SK-N-SH (cell line): ENCODE results near the gene DEGS2. TPM values are rescaled to one million over a fixed set of nuclear protein-coding genes. Genes with fewer than 3 reads are reported as not detected.

Experiments
- CTCF ChIA-PET: fragments of 300-600, 350-600 bp; formaldehyde crosslinking; extraction: SDS; loops from one replicate; lab custom pipeline; 2021; lab: Yijun Ruan, JAX
- POLR2A ChIA-PET: fragments of 350-600 bp; sonication (Branson Sonifier 250); formaldehyde crosslinking; extraction: SDS; loops from one replicate; lab custom pipeline; 2020; ENCODE audit warnings: antibody characterized with exemption, inconsistent platforms; lab: Yijun Ruan, JAX
- DNase-seq: peaks from one replicate; pipeline ENCODE4 v3.0.0; 2012
- H2AFZ ChIP-seq: fragments of 200-600 bp; sonication (generic); 2 replicates; pipeline ENCODE4 v1.8.1; 2016; ENCODE audit warnings: antibody characterized with exemption, mild to moderate bottlenecking, low read depth
- H3F3A ChIP-seq: fragments of 200-600 bp; sonication (generic); replicated peaks from 2 replicates; pipeline ENCODE3; 2016; ENCODE audit warnings: antibody characterized with exemption, mild to moderate bottlenecking; ENCODE audit not compliant: insufficient read depth
- H3K27ac ChIP-seq, 2 experiments: fragments of 200-500 bp in 1 of 2; fragments of 200-600 bp in 1 of 2; sonication (Bioruptor generic) in 1 of 2; sonication (generic), shearing (Covaris generic) in 1 of 2; 2 replicates each; pipeline versions ENCODE4 v1.5.1 to v1.6.1; 2014 to 2016; ENCODE audit warnings: low read depth in 2 of 2, inconsistent platforms in 1 of 2, low read length in 1 of 2, mild to moderate bottlenecking in 1 of 2, mixed read lengths in 1 of 2
- H3K27me3 ChIP-seq: fragments of 200-600 bp; sonication (generic), shearing (Covaris generic); 2 replicates; pipeline ENCODE4 v1.6.1; 2016; ENCODE audit warnings: mixed run types; ENCODE audit not compliant: insufficient read depth
- H3K36me3 ChIP-seq, 2 experiments: fragments of 200-500 bp in 1 of 2; fragments of 200-600 bp in 1 of 2; sonication (Bioruptor generic) in 1 of 2; sonication (generic) in 1 of 2; replicated peaks in 1 of 2; 2 replicates each; pipeline versions ENCODE3 to v1.5.1; 2014 to 2016; ENCODE audit warnings: low read length in 1 of 2, mild to moderate bottlenecking in 1 of 2; ENCODE audit not compliant: insufficient read depth in 2 of 2, control insufficient read depth in 1 of 2
- H3K4me1 ChIP-seq, 2 experiments: fragments of 200-500 bp in 1 of 2; fragments of 200-600 bp in 1 of 2; sonication (Bioruptor generic) in 1 of 2; sonication (generic), shearing (Covaris generic) in 1 of 2; 2 replicates each; pipeline versions ENCODE4 v1.5.1 to v1.6.1; 2014 to 2016; ENCODE audit warnings: low read depth in 1 of 2, low read length in 1 of 2, mixed run types in 1 of 2; ENCODE audit not compliant: insufficient read depth in 2 of 2, control insufficient read depth in 1 of 2
- H3K4me2 ChIP-seq: fragments of 200-600 bp; sonication (generic), shearing (Covaris generic); 2 replicates; pipeline ENCODE4 v1.6.1; 2017; ENCODE audit warnings: mixed run types
- H3K4me3 ChIP-seq, 2 experiments: fragments of 200-500 bp in 1 of 2; fragments of 200-600 bp in 1 of 2; sonication (Bioruptor generic) in 1 of 2; sonication (generic), shearing (Covaris generic) in 1 of 2; 2 replicates each; pipeline versions ENCODE4 v1.5.1 to v1.8.1; 2014 to 2016; ENCODE audit warnings: low read depth in 2 of 2, inconsistent platforms in 1 of 2, low read length in 1 of 2, mild to moderate bottlenecking in 1 of 2, mixed read lengths in 1 of 2, moderate library complexity in 1 of 2
- H3K79me2 ChIP-seq: fragments of 200-600 bp; sonication (generic); 2 replicates; pipeline ENCODE4 v1.8.1; 2017; ENCODE audit warnings: mild to moderate bottlenecking; ENCODE audit not compliant: insufficient read depth
- H3K9ac ChIP-seq: fragments of 200-600 bp; sonication (generic); 2 replicates; pipeline ENCODE4 v1.6.1; 2017; ENCODE audit warnings: mixed run types
- H3K9me2 ChIP-seq: fragments of 200-600 bp; sonication (generic); 2 replicates; pipeline ENCODE4 v1.6.1; 2017; ENCODE audit warnings: mixed run types
- H3K9me3 ChIP-seq: fragments of 200-600 bp; sonication (generic); 2 replicates; pipeline ENCODE4 v1.6.1; 2017; ENCODE audit warnings: mixed run types, mild to moderate bottlenecking, moderate library complexity
- H4K20me1 ChIP-seq: fragments of 200-600 bp; sonication (generic); 2 replicates; pipeline ENCODE4 v1.6.1; 2017; ENCODE audit warnings: mild to moderate bottlenecking, mixed run types; ENCODE audit not compliant: insufficient read depth
- CHD2 ChIP-seq: fragments of 150-350 bp; IDR thresholded peaks from 2 replicates; pipeline ENCODE4 v1.6.1; 2018; ENCODE audit warnings: low read length; ENCODE audit not compliant: partially characterized antibody
- JUND ChIP-seq: IDR thresholded peaks from 2 replicates; pipeline ENCODE4 v1.4.0; 2012
- POLR2AphosphoS5 ChIP-seq: IDR thresholded peaks from 2 replicates; pipeline ENCODE4 v1.6.1; 2012; ENCODE audit warnings: low read depth, low read length
- RAD21 ChIP-seq: IDR thresholded peaks from 2 replicates; pipeline ENCODE4 v1.6.1; 2012; ENCODE audit warnings: mild to moderate bottlenecking, low read length
- RCOR1 ChIP-seq: fragments of 150-350 bp; IDR thresholded peaks from 2 replicates; pipeline ENCODE4 v1.6.1; 2017; ENCODE audit warnings: antibody characterized with exemption, low read length
- RFX5 ChIP-seq: IDR thresholded peaks from 2 replicates; pipeline ENCODE4 v1.6.1; 2012; ENCODE audit warnings: mild to moderate bottlenecking, improper control_type of control experiment, low read length
- SMC3 ChIP-seq: IDR thresholded peaks from 2 replicates; pipeline ENCODE4 v1.6.1; 2012; ENCODE audit warnings: low read depth, low read length, improper control_type of control experiment
- TEAD4 ChIP-seq: IDR thresholded peaks from 2 replicates; pipeline ENCODE4 v1.4.0; 2012; ENCODE audit warnings: mild to moderate bottlenecking, borderline replicate concordance; ENCODE audit not compliant: insufficient read depth
- WGBS: methylation state at CpG from one replicate; pipeline ENCODE4 v1.1.6; 2017; ENCODE audit warnings: low lambda C conversion rate; 5-methylcytosine and 5-hydroxymethylcytosine counted together
- polyA plus RNA-seq, 3 experiments: library from polyadenylated mRNA; depleted of rRNA; stranded (reverse); fragments of >200 nt; gene quantifications; 2 replicates each; pipeline ENCODE4 v1.2.3, GENCODE V29; 2012
- TF ChIP-seq, protein P1 (sequence below): IDR thresholded peaks from 2 replicates; pipeline ENCODE4 v1.4.0; 2012; ENCODE audit warnings: low read depth, borderline replicate concordance
- TF ChIP-seq, protein P2 (sequence below): fragments of 200-600 bp; sonication (generic); IDR thresholded peaks from 2 replicates; pipeline ENCODE4 v1.6.1; 2017; ENCODE audit warnings: antibody characterized with exemption, mild to moderate bottlenecking, moderate library complexity
- TF ChIP-seq, protein P3 (sequence below): IDR thresholded peaks from 2 replicates; pipeline ENCODE4 v1.4.0; 2012; ENCODE audit warnings: low read depth
- TF ChIP-seq, protein P4 (sequence below): fragments of 150-350 bp; IDR thresholded peaks from 2 replicates; pipeline ENCODE4 v1.6.1; 2017; ENCODE audit warnings: antibody characterized with exemption, low read length, low read depth, borderline replicate concordance

Gene DEGS2
- polyA plus RNA-seq, 1 of the 3 experiments (the other 2 are of a cell fraction): 0.02 TPM

DNA sequence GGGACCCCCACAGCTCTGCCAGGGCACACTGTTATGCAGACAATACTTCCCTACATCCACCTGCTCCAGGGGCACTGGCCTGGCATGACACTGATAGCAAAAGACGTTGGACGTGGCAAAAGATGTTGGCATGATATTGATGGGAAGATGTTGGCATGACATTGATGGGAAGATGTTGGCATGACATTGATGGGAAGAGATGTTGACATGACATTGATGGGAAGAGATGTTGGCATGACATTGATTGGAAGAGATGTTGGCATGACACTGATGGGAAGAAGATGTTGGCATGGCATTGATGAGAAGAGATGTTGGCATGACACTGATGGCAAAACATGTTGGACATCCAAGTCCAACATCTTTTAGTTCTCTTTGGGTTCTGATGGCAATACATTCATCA is 11.4 kb upstream of the DEGS2 start:
- H2AFZ ChIP-seq: no peak overlapping the region
- no peak overlapping the region for H3K27ac ChIP-seq
- DNase-seq: no peak
- H3K4me1 ChIP-seq: no peaks in the 10 kb centered on the region; a peak in 1 of 4 replicates
- CTCF ChIA-PET: no interaction called here
- H3K79me2 ChIP-seq: no peaks in the 10 kb centered on the region
- no peaks in the 10 kb centered on the region for H3F3A ChIP-seq
- H3K9me2 ChIP-seq: no peaks in the 10 kb centered on the region
- H3K9ac ChIP-seq: no peak overlapping the region
- no peaks in the 10 kb centered on the region for H3K36me3 ChIP-seq
- 0 out of 2 replicates have a peak, but pooled peaks cover 5% of the 10 kb centered on the region for H3K27me3 ChIP-seq
- no peak overlapping the region for H3K4me2 ChIP-seq
- POLR2A ChIA-PET: no interaction called here
- 79% methylated on average over 2 of the region's 2 CpGs for WGBS
- TF ChIP-seq TEAD4: no peak
- TF ChIP-seq RFX5: no peak
- no peak for TF ChIP-seq POLR2AphosphoS5
- no peak for TF ChIP-seq CHD2
- no peak for TF ChIP-seq SMC3
- TF ChIP-seq RCOR1: no peak
- TF ChIP-seq JUND: no peak
- no peak for TF ChIP-seq RAD21
- no peaks in the 10 kb centered on the region for H4K20me1 ChIP-seq
- H3K4me3 ChIP-seq: no peak overlapping the region
- H3K9me3 ChIP-seq: no peaks in the 10 kb centered on the region

DNA sequence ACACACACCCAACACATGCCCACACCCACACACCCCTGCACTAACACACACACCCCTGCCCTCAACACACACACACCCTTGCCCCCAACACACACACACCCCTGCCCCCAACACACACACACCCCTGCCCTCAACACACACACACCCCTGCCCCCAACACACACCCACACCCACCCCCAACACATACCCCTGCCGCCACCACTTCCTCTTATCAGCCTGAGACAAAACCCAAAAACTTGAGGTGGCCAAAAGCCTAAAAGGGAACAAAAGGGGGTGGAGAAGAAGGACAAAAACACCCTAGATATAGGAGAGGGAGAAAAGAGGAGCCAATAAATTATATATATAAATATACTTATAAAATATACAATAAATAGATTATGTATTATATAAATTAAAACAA is 9.1 kb upstream of the DEGS2 start:
- TF ChIP-seq, protein P1, sequence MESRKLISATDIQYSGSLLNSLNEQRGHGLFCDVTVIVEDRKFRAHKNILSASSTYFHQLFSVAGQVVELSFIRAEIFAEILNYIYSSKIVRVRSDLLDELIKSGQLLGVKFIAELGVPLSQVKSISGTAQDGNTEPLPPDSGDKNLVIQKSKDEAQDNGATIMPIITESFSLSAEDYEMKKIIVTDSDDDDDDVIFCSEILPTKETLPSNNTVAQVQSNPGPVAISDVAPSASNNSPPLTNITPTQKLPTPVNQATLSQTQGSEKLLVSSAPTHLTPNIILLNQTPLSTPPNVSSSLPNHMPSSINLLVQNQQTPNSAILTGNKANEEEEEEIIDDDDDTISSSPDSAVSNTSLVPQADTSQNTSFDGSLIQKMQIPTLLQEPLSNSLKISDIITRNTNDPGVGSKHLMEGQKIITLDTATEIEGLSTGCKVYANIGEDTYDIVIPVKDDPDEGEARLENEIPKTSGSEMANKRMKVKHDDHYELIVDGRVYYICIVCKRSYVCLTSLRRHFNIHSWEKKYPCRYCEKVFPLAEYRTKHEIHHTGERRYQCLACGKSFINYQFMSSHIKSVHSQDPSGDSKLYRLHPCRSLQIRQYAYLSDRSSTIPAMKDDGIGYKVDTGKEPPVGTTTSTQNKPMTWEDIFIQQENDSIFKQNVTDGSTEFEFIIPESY: no peak
- TF ChIP-seq, protein P2, sequence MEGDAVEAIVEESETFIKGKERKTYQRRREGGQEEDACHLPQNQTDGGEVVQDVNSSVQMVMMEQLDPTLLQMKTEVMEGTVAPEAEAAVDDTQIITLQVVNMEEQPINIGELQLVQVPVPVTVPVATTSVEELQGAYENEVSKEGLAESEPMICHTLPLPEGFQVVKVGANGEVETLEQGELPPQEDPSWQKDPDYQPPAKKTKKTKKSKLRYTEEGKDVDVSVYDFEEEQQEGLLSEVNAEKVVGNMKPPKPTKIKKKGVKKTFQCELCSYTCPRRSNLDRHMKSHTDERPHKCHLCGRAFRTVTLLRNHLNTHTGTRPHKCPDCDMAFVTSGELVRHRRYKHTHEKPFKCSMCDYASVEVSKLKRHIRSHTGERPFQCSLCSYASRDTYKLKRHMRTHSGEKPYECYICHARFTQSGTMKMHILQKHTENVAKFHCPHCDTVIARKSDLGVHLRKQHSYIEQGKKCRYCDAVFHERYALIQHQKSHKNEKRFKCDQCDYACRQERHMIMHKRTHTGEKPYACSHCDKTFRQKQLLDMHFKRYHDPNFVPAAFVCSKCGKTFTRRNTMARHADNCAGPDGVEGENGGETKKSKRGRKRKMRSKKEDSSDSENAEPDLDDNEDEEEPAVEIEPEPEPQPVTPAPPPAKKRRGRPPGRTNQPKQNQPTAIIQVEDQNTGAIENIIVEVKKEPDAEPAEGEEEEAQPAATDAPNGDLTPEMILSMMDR: no peak
- TF ChIP-seq SMC3: no peak
- TF ChIP-seq, protein P3, sequence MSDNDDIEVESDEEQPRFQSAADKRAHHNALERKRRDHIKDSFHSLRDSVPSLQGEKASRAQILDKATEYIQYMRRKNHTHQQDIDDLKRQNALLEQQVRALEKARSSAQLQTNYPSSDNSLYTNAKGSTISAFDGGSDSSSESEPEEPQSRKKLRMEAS: no peak
- TF ChIP-seq RCOR1: no peak
- TF ChIP-seq, protein P4, sequence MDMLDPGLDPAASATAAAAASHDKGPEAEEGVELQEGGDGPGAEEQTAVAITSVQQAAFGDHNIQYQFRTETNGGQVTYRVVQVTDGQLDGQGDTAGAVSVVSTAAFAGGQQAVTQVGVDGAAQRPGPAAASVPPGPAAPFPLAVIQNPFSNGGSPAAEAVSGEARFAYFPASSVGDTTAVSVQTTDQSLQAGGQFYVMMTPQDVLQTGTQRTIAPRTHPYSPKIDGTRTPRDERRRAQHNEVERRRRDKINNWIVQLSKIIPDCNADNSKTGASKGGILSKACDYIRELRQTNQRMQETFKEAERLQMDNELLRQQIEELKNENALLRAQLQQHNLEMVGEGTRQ: no peak
- TF ChIP-seq, all 33 proteins: peak for 0
- CTCF ChIA-PET: no interaction called here

More for the DNA sequence above, 9.1 kb upstream of the DEGS2 start:
- DNase-seq: no peak
- Histone ChIP-seq H3K36me3 (no peaks in the 10 kb centered on the region), H3F3A (no peaks in the 10 kb centered on the region), H3K9me2 (no peaks in the 10 kb centered on the region), H3K4me3 (no peak overlapping the region), H3K9me3 (no peaks in the 10 kb centered on the region), H4K20me1 (no peaks in the 10 kb centered on the region), H3K4me2 (no peak overlapping the region), H3K9ac (no peak overlapping the region), H2AFZ (no peak overlapping the region), H3K79me2 (no peaks in the 10 kb centered on the region), H3K27ac (no peak overlapping the region), H3K4me1 (no peaks in the 10 kb centered on the region; a peak in 1 of 4 replicates), H3K27me3 (no peaks in the 10 kb centered on the region)
- 100% methylated on average over 1 of the region's 1 CpG for WGBS
- POLR2A ChIA-PET: no interaction called here
